GM11168 (cell line): ENCODE data around the gene OMA1.

ENCODE experiments used
- in situ Hi-C: fragments of 300-500 bp; cut with MboI; formaldehyde crosslinking; loops from one replicate; pipeline ENCODE4 v1.12.0; 2022; ENCODE audit warnings: low sequenced_read_pairs; ENCODE audit not compliant: unreplicated experiment

The OMA1 gene

DNA sequence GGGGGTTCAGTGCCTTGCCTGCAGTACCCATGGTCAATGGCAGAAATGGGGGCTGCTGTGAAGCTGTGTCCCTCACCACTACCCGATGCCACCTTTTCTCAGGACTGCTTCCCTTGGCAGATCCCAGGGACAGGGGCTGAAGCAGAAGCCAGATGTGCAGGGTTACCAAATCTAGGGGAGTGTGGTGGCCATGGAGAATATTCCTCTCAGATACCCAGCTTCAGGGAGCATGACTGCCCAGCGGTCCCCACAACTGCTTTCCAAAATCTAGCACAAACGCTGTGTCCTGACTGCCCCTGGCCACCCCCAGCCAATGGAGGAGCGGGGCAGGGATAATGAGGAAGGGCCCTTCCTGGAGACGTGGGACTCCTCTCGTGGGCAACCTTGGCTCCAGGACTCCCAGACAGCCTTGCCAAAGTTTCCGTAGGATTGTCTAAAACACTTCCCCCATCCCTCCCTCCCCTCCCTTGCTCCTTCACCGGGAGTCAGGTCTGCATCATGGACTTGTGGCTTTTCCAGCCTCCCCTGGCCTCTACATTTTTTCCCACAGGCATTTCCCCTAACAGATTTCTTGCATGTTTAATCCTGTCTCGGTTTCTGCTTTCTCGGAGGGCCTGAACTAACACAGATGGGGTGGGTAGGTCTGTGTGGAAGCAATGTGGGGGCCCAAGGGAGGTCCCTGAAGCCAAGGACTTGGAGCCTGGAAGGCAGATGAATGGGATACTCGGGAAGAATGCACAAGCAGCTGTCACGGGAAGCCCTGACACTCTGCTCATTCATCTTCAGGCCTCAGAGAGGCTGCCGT, 80.5 kb downstream of the OMA1 start:
- in situ Hi-C loops = no loop called here

DNA sequence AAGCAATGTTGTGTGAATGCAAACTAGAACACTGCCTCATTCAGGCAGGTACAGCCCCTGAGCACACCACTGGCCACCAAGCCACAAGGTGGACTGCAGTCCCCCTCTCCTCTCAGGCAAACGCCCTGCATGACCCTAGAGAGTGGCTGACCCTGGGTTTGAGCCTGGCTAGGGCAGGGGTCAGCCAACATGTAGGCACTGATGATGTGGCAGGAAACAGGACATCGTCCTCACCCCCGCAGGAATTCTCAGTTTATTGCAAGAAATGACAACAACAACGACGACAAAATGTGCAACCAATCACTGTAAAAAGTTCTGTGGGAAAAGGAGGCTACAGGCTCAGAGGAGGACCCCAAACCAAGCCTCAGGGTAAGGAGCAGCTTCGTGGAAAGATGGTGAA, 81.3 kb downstream of the OMA1 start:
- in situ Hi-C loops = no loop called here

GRCh38 chr1:58460469-58460868, 86.1 kb downstream of the OMA1 start:
- in situ Hi-C loops = no loop called here

DNA sequence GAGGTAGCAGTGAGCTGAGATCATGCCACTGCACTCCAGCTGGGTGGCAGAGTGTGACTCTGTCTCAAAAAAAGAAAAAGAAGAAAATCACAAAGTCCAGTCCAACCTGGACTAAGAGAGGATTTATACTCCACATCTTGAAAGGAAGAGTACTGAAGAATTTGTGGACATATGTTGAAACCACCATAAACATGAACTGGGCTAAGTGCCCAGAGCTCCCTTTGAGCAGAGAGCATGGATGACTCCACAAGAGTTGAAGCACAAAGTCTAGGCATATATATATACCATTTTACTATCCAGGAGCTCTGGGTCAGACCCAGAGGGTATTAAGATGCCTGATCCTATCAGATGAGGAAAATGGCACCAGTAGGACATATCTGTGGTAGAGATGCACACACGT, 86.6 kb downstream of the OMA1 start:
- in situ Hi-C loops = no loop called here

DNA sequence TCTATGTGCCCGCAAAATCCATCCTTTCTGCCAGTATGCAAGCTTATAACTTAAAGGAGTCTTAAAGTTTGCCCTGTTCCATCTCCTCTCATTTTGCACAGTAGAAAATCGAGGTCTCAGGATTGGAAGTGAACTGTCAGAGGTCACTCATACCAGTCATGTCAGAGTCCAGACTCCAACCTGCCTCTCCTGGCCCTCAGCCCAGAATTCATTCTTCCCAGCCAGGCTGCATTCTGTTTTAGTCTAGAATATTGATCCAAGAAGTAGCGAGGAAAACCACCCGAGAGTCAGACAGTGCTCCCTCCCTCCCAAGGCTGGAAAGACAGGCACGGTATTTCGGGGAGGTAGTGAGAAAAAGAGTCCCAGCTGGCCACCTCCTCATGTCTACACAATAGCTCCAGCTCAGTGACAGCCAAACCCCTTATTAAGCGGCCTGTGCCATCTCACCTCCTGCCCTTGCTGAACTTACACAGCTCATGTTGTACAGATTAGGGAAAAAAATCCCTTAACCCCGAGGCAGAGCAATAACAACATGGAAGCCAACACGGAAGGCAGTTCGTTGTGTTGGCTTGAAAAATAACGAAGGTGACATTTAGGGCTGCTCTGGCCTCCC, 89.4 kb downstream of the OMA1 start:
- in situ Hi-C loops = no loop called here

DNA sequence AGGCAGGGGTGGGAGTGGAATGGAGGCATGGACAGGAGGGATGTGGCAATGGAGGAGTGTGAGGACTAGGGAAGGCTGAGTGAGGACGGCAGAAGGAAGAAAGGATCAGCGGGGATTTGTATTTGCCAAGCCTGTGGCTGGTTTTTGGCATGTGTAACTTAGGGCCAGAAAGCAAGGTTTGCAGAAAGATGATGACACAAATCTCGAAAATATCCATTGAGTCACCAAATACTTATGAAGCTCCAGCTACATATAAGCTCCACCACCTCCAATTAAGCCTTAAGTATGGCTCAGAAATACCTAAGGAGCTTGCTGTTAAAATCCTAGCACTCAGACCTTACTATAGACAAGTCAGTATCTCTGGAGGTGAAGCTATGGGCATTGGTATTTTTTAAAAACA, 90.1 kb downstream of the OMA1 start:
- in situ Hi-C loops = no loop called here

DNA sequence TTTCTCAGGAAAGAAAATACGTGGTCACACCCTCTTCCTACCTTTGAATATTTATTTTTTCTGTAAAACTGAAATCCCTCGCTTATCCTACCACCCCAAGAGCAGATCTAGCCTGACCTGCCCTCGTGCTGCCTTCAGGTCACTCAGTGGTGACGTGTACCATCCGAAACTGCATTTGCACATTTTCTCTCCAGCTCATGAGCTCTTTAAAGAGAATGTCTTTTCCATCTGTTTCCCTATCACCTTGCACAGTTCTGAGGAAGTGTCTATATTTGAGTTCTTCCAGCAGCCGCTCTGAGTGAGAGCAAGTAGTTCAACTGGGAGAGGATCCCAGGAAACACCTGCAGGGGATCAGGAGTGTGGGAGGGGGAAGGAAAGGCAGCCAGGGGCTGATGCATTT, 91.7 kb downstream of the OMA1 start:
- in situ Hi-C loops = no loop called here

GRCh38 chr1:58454385-58454784, 92.1 kb downstream of the OMA1 start:
- in situ Hi-C loops = no loop called here

- in situ Hi-C loops = no loop called here
Measured at GRCh38 chr1:58451560-58452191, 94.8 kb downstream of the OMA1 start.

DNA sequence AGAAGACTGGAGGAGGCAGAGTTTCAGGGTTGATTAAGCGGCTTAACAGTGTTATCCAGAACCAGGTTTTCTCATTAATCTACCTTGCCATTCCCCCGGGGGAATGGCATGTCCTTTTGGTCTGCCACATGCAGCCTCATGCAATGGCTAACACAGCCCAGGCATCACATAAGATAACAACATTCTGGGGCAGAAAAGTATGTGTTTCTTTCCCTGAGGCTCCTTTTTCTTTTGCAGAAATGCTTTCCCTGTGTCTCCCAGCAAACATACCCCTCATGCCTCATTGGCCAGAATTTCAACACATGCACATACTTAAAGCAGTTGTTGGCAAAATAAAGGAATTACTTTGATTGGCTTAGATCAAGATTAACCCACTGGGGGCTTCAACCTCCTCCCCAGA, 98.6 kb downstream of the OMA1 start:
- in situ Hi-C loops = no loop called here

- in situ Hi-C loops = no loop called here
Measured at GRCh38 chr1:58447042-58447441, 99.5 kb downstream of the OMA1 start.

DNA sequence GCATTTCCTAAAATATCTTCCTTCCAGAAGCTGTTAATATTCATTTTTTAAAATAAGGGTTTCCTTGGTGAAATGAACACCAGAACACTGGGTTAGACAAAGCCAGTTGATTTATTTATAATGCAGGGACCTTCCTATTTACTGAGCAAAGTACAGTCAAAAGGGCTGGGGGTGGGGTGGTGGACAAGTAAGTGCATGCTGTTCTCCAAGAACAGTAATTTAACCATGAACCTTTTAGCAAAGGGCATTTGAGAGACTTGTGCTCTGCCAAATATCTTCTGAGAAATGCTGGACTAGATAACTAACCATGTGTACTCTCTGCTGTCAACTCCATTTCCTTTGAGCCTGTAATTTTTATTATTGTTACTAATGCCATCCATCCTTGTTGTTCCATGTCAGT, 100.2 kb downstream of the OMA1 start:
- in situ Hi-C loops = no loop called here

- in situ Hi-C loops = no loop called here
Measured at GRCh38 chr1:58443986-58444868, 102.3 kb downstream of the OMA1 start.

DNA sequence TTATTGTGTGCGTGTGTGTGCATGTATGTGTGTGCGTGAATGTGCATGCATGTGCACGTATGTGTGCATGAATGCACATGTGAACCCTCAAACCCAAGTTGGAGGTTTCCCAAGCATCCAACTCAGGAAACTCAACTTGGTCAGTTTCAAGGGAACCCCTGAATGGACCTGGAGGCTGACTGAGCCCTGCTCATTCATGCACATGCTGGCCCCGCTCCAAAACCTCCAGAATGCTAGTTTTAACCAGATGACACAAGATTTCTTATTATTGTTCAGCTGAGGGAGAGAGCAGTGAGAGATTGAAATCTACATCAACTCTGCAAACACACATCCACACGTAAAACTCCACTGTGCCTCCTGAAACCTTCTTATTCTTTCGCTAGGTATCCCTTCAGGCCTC, 104.4 kb downstream of the OMA1 start:
- in situ Hi-C loops = no loop called here

DNA sequence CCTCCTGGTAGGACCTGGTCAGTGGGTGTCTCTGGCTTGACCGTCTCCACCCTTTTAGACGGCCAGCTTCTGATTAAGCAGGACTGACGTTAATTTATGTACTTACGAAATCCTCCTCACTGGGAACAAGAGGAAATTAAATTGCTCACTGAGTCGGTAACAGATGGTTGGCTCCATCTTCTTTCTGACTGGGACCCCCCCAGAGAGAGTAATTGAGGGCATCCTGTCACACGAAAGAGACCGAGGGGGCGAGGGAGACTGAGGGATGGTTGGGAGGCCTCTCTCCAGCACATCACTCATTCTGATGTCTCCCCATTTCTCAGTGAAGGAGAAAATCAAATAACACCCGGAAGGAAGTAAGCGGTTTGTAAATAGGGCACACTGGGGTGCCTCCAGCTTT, 104.8 kb downstream of the OMA1 start:
- in situ Hi-C loops = no loop called here

- in situ Hi-C loops = no loop called here
Measured at GRCh38 chr1:58440696-58441095, 105.8 kb downstream of the OMA1 start.

GRCh38 chr1:58439946-58440345, 106.6 kb downstream of the OMA1 start:
- in situ Hi-C loops = no loop called here

DNA sequence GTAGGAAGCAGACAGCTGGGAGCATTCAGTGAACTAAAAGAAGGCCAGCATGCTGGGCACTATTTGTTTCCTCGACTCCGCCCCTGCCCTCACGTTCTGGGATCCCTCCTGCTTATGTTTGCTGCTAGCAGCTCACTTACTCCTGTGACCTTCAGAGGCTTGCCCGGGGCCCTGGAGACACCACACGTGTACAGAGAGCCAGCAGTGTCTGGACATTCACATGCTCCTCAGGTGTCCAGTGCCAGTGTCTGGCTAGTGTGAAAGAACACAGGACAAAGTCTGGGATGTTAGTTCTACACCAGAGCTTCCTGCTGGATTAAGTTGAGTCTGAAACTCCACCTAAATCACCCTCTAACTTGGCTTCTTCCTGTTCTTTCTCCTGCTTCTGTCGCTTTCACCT, 108.1 kb downstream of the OMA1 start:
- in situ Hi-C loops = no loop called here

DNA sequence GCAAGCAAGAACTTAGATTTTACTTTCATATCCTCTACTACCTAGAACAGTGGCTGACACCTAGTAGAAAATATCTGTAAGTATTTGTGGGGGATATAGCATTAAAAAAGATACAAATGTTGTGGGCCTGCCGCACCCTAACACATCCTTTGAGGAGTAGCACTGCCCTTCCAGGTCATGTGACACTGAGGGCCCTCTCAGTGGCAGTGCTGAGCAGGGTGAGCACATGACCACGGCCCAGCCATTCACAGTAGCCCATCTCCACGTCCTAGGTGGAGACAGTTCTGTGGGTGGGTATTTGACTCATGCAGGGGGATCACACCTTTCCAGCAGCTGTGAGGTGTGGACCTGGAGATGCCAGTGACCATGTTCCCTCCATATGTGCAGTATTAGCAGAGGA, 108.9 kb downstream of the OMA1 start:
- in situ Hi-C loops = no loop called here

DNA sequence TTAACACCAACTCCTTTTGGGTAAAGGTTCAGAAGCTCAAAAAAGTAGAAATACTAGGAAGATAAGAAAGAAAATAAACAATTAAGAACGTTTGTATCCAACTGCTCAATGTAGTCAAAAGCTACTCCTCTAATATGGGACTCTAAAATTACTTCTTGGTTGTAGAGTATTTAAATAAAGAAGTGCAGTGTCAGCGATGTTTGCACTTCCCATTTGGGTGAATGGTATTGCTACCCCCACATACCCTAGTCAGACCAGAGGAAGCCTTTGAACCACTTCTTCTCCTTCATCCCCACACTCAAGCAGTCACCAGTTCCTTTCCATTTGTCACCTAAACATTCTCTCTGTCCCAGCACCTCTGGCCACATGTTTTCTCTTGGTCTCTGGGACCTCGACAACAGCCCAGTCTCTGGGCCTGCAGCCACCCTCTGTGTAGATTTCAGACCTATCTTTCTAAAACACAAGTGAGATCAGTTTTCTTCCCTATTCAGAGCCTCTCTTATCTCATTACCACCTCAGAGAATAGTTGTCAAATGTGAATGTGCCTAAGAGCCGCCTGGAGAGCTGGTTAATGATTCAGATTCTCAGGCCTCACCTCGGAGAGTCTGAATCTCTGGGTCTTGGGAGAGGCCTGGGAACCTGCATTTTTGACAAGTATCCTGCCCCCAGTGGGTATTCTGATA, 109.8 kb downstream of the OMA1 start:
- in situ Hi-C loops = no loop called here
